IPS-11a (cell line): ENCODE data around the gene B3GALT2.
"Not testable (repeated sequence)": the region's sequence is repeated elsewhere in the genome, so short reads cannot be mapped to it uniquely, and the experiment has no call there.

ENCODE experiments used
- H3K4me3 ChIP-seq: one replicate; pipeline ENCODE4 v1.5.1; 2013; ENCODE audit warnings: low read depth, low read length, control low read depth

The B3GALT2 gene

GRCh38 chr1:193185901-193186731, at the start of gene B3GALT2:
B3GALT2 (minus strand) TSS chr1:193186613; CDS start chr1:193181562, 5,051 bp downstream.
- H3K4me3 ChIP-seq, result no peak within 1 kb of the TSS

DNA sequence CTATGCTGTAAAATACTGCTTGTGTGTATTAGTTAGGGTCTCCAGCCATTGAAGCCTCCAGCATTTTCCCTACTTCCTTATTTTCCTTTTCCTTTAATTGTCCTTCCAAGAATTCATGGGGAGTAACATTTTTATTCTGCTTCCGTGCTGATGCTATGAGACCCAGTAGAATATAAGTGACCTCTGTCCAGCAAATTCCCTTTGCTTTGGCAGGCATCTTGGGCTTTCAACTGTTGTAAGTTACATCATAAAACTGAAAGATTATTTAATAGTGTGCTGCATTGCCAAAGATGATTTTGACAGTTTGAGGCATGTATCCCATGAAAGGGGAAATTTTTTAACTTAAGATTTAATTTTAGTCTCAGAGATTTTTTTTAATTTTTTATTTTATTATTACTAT, 48.1 kb upstream of the B3GALT2 start:
- H3K4me3 ChIP-seq, result no peak overlapping the region

DNA sequence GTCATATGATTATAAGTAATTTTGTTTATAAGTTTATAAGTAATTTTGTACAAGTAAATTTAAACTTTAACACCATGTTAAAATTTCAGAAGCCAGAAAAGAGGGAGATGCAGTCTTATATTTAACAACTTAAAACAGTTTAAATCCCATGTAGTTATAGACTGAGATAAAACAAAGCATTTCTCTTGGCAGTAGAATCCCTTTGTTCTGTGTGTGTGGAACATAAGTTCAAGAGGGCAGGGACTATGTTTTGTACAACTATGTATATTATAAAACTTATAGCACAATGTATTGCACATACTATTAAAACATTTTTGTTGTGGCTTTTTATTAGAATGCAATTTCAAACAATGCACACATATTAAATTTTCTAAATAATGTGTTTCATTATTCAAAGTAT, 44.7 kb upstream of the B3GALT2 start:
- not testable (repeated sequence) for H3K4me3 ChIP-seq

DNA sequence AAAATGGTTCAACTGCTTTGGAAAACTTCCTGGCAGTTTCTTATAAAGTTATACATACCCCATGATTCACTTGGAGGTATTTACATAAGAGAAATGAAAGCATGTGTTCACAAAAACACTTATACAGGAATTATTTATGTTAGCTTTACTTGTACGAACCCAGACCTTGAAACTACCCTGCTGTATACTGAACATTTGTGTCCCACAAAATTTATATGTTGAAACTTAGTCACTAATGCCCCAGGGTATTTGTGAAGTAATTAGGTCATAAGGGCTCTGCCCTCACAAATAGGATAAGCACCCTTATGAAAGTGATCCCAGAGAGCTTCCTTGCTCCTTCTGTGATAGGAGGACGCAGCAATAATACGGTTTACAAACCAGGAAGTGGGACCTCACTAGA, 42.7 kb upstream of the B3GALT2 start:
- no peak overlapping the region for H3K4me3 ChIP-seq

DNA sequence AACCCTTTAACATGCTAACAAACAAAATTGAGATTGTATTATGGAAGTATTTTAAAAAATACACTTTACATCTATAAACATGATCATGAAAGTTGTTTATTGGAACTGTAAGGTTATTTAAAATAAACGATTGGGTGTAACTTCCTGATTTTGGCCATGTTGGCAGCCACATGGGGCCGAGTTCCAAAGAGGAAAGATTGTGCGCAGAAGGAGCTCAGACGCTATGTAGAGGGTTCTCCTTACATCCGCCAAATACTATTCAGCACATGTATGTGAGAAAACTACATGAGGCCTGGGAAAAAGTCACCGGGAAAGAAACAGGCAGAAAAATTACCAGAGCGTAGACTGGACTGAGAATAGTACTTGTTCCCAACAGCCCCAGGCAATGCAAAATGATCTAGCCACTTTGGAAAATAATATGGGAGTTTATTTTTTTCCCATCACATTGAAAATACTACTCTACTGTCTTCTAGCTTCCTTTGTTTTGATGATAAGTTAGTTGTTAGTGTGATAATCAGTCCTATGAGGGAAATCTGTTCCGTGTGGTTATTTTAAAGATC, 35.7 kb upstream of the B3GALT2 start:
- no peak overlapping the region for H3K4me3 ChIP-seq

DNA sequence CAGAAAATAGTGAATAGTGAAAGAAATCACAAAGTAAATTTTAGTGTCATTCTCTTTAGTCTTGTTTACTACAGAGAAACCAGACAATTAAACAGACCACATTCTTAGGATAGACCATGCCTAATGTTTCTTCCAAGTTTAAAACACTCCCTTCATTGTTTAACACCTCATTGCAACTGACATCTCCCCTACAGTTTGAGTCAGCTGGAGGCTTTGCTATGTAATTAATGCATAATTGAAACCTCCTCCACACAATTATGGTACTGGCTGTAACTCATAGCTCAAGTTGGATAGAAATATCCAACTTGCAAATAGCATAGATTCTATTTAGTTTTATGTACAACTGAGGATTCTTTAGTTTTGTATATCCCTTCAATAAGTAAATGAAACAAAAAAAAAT, 35.2 kb upstream of the B3GALT2 start:
- no peak overlapping the region for H3K4me3 ChIP-seq

DNA sequence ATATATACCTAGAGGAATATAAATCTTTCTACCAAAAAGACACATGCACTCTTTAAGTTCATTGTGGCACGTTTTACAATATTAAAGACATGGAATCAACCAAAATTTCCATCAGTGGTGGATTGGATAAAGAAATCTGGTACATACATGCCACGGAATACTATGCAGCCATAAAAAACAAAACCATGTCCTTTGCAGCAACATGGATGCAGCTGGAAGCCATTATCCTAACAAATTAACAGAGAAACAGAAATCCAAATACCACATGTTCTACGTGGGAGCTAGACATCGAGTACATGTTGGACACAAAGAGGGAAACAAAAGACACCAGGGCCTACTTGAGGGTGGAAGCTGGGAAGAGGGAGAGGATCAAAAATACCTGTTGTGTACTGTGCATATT, 33.0 kb upstream of the B3GALT2 start:
- H3K4me3 ChIP-seq, result no peak overlapping the region

- H3K4me3 ChIP-seq, result no peak overlapping the region
Observed at GRCh38 chr1:193216920-193217319, 30.5 kb upstream of the B3GALT2 start.

- no peak overlapping the region for H3K4me3 ChIP-seq
Observed at GRCh38 chr1:193213998-193214397, 27.6 kb upstream of the B3GALT2 start.

DNA sequence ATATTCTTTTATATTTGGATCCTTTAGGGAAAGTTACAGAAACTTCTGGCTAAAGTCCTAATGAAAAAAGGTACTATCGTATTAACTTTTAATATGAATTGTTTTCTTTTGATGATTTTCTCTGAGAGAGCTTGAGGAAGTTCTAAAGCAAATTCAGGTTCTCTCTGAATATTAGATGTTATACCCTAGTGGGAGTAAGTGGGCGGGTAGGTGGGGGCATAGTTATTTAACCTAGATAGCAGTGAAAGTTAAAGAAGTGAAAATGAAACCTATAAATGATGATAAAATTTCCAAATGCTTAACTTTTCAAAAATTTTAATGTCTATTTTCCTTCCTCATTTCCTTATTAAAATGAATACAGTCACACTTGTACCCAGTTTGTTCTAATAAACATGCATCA, 26.2 kb upstream of the B3GALT2 start:
- no peak overlapping the region for H3K4me3 ChIP-seq

- no peak overlapping the region for H3K4me3 ChIP-seq
Observed at GRCh38 chr1:193211539-193211938, 25.1 kb upstream of the B3GALT2 start.

GRCh38 chr1:193210996-193211395, 24.6 kb upstream of the B3GALT2 start:
- no peak overlapping the region for H3K4me3 ChIP-seq

DNA sequence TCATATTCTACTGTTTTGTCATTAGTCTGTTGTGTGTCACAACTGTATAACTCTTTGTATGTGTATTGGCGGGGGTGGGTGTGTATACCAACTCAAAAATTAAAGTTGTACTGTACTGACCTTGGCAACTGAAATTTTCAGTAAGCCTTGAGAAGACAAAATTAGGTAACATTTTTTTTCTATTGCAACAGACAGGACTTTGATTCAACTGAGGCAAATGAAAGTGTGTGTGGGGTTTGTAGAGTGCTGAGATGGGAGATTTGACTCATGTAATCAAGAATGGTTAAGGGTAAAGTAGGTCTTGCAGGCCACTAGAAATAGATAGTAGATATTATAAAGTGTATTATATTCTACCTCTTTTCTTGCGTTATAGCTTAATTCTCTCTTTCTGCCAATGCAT, 14.6 kb upstream of the B3GALT2 start:
- no peak overlapping the region for H3K4me3 ChIP-seq

- no peak overlapping the region for H3K4me3 ChIP-seq
Observed at GRCh38 chr1:193199940-193200339, 13.5 kb upstream of the B3GALT2 start.

DNA sequence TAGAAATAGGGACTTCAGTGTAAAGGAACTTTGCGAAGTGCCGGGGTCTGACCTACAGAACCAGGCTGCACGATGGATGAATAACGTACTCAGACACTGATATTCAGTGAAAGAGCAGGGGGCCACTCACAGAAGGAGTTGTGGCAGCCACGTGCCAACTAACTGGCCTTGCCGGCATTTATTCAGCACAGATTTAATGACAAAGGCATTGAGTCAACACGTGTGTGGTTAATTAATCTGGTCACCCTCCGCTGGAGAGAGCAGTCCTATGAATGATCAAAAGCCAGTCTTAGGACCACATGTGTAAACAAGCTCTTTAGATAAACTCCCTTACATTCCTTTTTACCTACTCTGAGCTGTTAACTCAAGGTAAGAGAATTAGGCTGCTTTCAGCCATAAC, 6.2 kb upstream of the B3GALT2 start:
- no peak overlapping the region for H3K4me3 ChIP-seq

DNA sequence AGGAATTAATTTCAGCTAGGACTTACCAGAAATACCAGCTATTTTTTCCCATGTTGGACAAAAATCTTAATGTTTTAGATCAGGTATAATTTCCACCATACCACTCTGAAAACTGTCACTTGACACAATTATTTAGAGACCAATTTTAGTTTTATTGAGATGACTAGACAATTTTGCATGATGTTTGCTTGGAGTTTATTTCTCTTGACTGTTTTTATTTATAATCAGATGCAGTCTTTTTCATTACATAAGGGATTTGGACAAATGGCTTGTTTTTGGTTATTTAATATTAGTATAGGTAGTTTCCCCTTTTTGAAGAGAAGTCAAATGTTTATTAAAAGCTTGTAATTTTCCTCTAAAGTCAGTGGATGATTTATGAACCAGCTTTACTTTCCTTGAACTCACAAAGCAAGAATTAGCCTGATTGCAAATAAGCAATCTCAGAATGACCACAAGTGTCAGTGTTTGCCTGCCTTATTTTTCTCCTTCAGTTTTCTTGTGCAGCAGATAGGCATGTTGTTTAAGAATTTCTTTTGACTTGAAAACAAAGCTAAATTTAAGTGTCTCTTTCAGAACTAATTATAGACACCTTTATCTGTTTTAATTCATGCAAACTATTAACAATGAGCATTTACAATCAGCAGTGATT, 3.8 kb upstream of the B3GALT2 start:
- H3K4me3 ChIP-seq, result no peak overlapping the region

DNA sequence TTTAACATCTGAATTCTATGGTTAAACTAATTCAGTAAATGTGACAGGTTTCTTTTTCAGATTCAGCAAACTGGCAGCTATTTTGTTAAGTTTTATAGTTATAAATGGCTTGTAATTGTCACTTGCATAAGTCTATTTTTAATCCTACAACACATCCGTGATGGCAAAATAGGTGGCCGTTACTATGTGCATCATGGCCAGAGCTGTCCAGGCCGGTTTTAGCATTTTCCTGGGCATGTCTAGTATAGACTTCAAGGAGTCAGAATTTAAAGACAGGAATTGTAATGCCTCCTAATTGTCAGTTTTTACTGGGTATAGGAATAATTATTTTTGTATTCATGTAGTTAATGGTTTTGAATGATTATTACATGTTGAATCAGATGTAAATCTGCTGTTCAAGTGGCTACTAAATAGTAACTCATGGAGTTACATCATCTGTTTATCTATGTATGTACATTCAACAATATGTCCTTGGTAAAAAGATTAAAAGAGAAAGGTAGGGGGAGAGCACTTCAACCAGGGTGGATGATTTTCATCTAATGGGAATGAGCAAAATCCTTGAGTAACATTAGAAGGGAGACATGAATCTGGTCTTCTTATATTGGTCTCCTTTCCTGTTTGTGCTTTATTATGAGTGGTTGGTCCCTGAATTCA, 3.2 kb upstream of the B3GALT2 start:
- no peak overlapping the region for H3K4me3 ChIP-seq

- not testable (repeated sequence) for H3K4me3 ChIP-seq
Observed at GRCh38 chr1:193188915-193189314, 2.5 kb upstream of the B3GALT2 start.

- H3K4me3 ChIP-seq, result no peak overlapping the region
Observed at GRCh38 chr1:193187114-193187513, 701 bp upstream of the B3GALT2 start.

DNA sequence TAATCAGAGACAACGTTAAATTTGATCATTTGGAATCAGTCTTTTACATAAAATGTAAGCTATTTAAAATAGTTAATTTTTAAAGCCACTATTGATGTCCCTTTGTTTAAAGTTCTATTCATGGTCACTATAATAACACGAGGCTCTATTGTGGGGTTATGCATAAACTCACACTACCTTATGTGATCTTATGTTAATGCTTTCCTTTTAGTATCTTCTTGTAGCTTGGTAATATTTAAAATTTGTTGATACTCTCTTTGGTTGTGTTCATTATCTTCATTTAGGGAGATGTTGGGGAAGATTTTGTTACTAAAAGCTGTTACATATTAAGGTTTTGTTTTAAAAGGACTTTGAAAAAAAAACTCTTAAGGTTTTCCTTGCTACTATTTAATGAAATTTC, 1.2 kb downstream of the B3GALT2 start:
- H3K4me3 ChIP-seq, result no peak overlapping the region

DNA sequence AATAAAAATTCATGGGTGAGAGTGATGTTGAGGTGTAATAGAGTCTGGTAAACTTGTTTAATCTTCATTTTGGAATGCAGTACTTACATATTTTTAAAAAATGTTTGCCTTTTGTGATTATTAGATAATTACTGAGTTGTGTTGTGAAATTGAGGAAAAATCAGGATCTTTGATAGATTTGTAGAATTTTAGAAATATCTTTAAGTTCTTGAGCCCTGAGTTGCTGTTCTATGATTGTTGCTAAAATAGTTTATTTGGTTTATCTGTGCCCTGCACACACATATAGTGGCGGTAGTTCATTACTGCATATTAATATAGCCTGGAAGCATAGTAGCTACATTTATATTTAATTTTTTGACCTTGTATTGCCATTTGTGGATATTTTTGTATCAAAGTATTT, 1.6 kb downstream of the B3GALT2 start:
- H3K4me3 ChIP-seq, result no peak overlapping the region
